ENCODE results near the gene STAT4. TPM values are rescaled to one million over a fixed set of nuclear protein-coding genes. Genes with fewer than 3 reads are reported as not detected.
A peak's percentile ranks its signal among the peaks of the same experiment; 100 is the strongest.

The STAT4 gene
- total and polyA plus RNA-seq, 11 donors, result 0.32 to 21.5 (median 1.9) TPM

- peaks cover 0 to 4% (median 0%) of the 10 kb centered on the region in 12 donors for H3K4me1 ChIP-seq
- no peak overlapping the region for H3K27ac ChIP-seq
- peaks cover 0 to under 1% (median 0%) of the 10 kb centered on the region in 9 donors for H3K36me3 ChIP-seq
- no peak for TF ChIP-seq CTCF (IDR thresholded peaks at IDR 0.05)
- TF ChIP-seq POLR2A (IDR thresholded peaks at IDR 0.05), result no peak
- peaks cover 0 to 8% (median 0%) of the 10 kb centered on the region in 12 donors for H3K9me3 ChIP-seq
- no peak overlapping the region for H3K4me3 ChIP-seq
- ATAC-seq, result no peak
- intact Hi-C loops (cut with DNase I), result no loop called here
- H3K27me3 ChIP-seq, result no peaks in the 10 kb centered on the region
- 78 to 95% (median 87%) methylated on average over 1 of the region's 1 CpG for WGBS, 4 donors
- no peak for DNase-seq
Observed at GRCh38 chr2:191045141-191045540, 105.7 kb downstream of the STAT4 start.

- ATAC-seq, result no peak
Observed at GRCh38 chr2:191043438-191043837, 107.4 kb downstream of the STAT4 start.

GRCh38 chr2:191041418-191042161, 109.2 kb downstream of the STAT4 start:
- H3K4me3 ChIP-seq, result no peak overlapping the region
- no peak overlapping the region for H3K27ac ChIP-seq
- intact Hi-C loops (cut with DNase I), result no loop called here
- WGBS, 4 donors, result 91 to 98% (median 96%) methylated on average over 3 of the region's 3 CpGs
- no peak for TF ChIP-seq CTCF (IDR thresholded peaks at IDR 0.05)
- TF ChIP-seq POLR2A (IDR thresholded peaks at IDR 0.05), result no peak
- H3K36me3 ChIP-seq, result peaks cover 0 to 4% (median 0%) of the 10 kb centered on the region in 9 donors
- no peaks in the 10 kb centered on the region for H3K27me3 ChIP-seq
- peaks cover 0 to 8% (median 0%) of the 10 kb centered on the region in 12 donors for H3K9me3 ChIP-seq
- DNase-seq (no peak), ATAC-seq (peak in 1 of 4 donors; percentile 46)
- peaks cover 0 to 13% (median 0%) of the 10 kb centered on the region in 12 donors for H3K4me1 ChIP-seq

More at GRCh38 chr2:191043438-191043837, 107.4 kb downstream of the STAT4 start:
- TF ChIP-seq POLR2A (IDR thresholded peaks at IDR 0.05) (no peak), CTCF (IDR thresholded peaks at IDR 0.05) (no peak)
- Histone ChIP-seq H3K4me3 (no peak overlapping the region), H3K36me3 (peaks cover 0 to 4% (median 0%) of the 10 kb centered on the region in 9 donors), H3K4me1 (peaks cover 0 to 4% (median 0%) of the 10 kb centered on the region in 12 donors), H3K27ac (no peak overlapping the region), H3K27me3 (no peaks in the 10 kb centered on the region), H3K9me3 (peaks cover 0 to 8% (median 0%) of the 10 kb centered on the region in 12 donors)
- DNase-seq, result no peak
- intact Hi-C loops (cut with DNase I), result no loop called here
- 92 to 96% (median 93%) methylated on average over 3 of the region's 3 CpGs for WGBS, 4 donors

- intact Hi-C loops (cut with DNase I), result no loop called here
- 62 to 82% (median 73%) methylated on average over 1 of the region's 1 CpG for WGBS, 4 donors
- no peak for DNase-seq
Observed at GRCh38 chr2:191039616-191040015, 111.2 kb downstream of the STAT4 start.

More at GRCh38 chr2:191039616-191040015, 111.2 kb downstream of the STAT4 start:
- no peak for TF ChIP-seq CTCF (IDR thresholded peaks at IDR 0.05)
- no peak for TF ChIP-seq POLR2A (IDR thresholded peaks at IDR 0.05)
- H3K9me3 ChIP-seq, result peaks cover 0 to 7% (median 0%) of the 10 kb centered on the region in 12 donors
- peaks cover 0 to 4% (median 0%) of the 10 kb centered on the region in 9 donors for H3K36me3 ChIP-seq
- peaks cover 0 to 13% (median 0%) of the 10 kb centered on the region in 12 donors for H3K4me1 ChIP-seq
- no peak for ATAC-seq
- H3K27me3 ChIP-seq, result no peaks in the 10 kb centered on the region
- no peak overlapping the region for H3K27ac ChIP-seq
- H3K4me3 ChIP-seq, result no peak overlapping the region

All from heart left ventricle (tissue), 16 donors.